ENCODE data around the gene CNPY4.

Gene CNPY4

GRCh38 chr7:100170101-100170897, 50.9 kb downstream of the CNPY4 start:
- no peak for DNase-seq

- no peak for DNase-seq
Measured at GRCh38 chr7:100171087-100171681, 51.8 kb downstream of the CNPY4 start.

GRCh38 chr7:100171840-100172239, 52.4 kb downstream of the CNPY4 start:
- DNase-seq: no peak

GRCh38 chr7:100173806-100174495, 54.5 kb downstream of the CNPY4 start:
- no peak for DNase-seq

- DNase-seq: no peak
Measured at GRCh38 chr7:100174582-100174981, 55.1 kb downstream of the CNPY4 start.

Data from NCI-H446 treated with DMSO at 0.1 percent for 48 hours (cell line).